A549 (cell line): ENCODE data around the gene GPX6. TPM values are rescaled to one million over a fixed set of nuclear protein-coding genes. Genes with fewer than 3 reads are reported as not detected.

Source experiments
- ATAC-seq, 2 experiments: fragments of 200-7000 bp in 1 of 2; fragments of >200 bp in 1 of 2; cut with Nextera tagmentation in 1 of 2; cut with Tn5 transposase in 1 of 2; 3 replicates each; pipeline versions ENCODE4 v1.8.0 to v1.9.1; 2018 to 2020; ENCODE audit warnings: mild to moderate bottlenecking in 1 of 2, moderate library complexity in 1 of 2
- CTCF ChIA-PET: fragments of 300-600 bp; sonication (Branson Sonifier 250); formaldehyde crosslinking; extraction: SDS; loops from one replicate; lab custom pipeline; 2021; ENCODE audit warnings: antibody characterized with exemption, inconsistent platforms; lab: Yijun Ruan, JAX
- POLR2A ChIA-PET: fragments of 350-600 bp; formaldehyde crosslinking; extraction: SDS; loops from one replicate; lab custom pipeline; 2021; ENCODE audit warnings: antibody characterized with exemption, inconsistent platforms; lab: Yijun Ruan, JAX
- DNase-seq, 2 experiments: peaks; one replicate each; pipeline versions ENCODE4 v3.0.0 to v3.0.0-alpha.2; 2011 to 2016; ENCODE audit warnings: low read depth in 1 of 2, low spot score in 1 of 2
- FAIRE-seq: peaks from 2 replicates; lab custom pipeline; 2011; peaks lifted over from hg19 to GRCh38; lab: Jason Lieb, UNC
- H3K27ac ChIP-seq, 2 experiments: fragments of >200 bp; sonication (Bioruptor Twin); formaldehyde crosslinking; 3 replicates each; pipeline ENCODE4 v1.5.1; 2016 to 2017
- H3K4me1 ChIP-seq: fragments of >200 bp; sonication (Bioruptor Twin); formaldehyde crosslinking; 3 replicates; pipeline ENCODE4 v1.6.1; 2016
- H3K4me2 ChIP-seq: fragments of >200 bp; sonication (Bioruptor Twin); formaldehyde crosslinking; 3 replicates; pipeline ENCODE4 v1.6.1; 2016
- H3K4me3 ChIP-seq: fragments of >200 bp; sonication (Bioruptor Twin); formaldehyde crosslinking; 3 replicates; pipeline ENCODE4 v1.5.1; 2016
- H3K9me3 ChIP-seq: fragments of >200 bp; sonication (Bioruptor Twin); formaldehyde crosslinking; 3 replicates; pipeline ENCODE4 v1.6.1; 2016
- CBX8 ChIP-seq: fragments of 200-600 bp; sonication (generic); IDR thresholded peaks from 2 replicates; pipeline ENCODE4 v1.6.1; 2016
- CHD2 ChIP-seq: fragments of 150-350 bp; IDR thresholded peaks from 2 replicates; pipeline ENCODE4 v1.6.1; 2014; ENCODE audit warnings: low read length; ENCODE audit not compliant: partially characterized antibody
- CHD4 ChIP-seq: fragments of 200-600 bp; sonication (generic); IDR thresholded peaks from 2 replicates; pipeline ENCODE4 v1.6.1; 2016; ENCODE audit warnings: antibody characterized with exemption, mild to moderate bottlenecking, borderline replicate concordance
- EHMT2 ChIP-seq: fragments of 200-600 bp; sonication (generic); IDR thresholded peaks from 2 replicates; pipeline ENCODE4 v1.6.1; 2016; ENCODE audit warnings: antibody characterized with exemption, low read depth, mild to moderate bottlenecking, moderate library complexity
- FOSB ChIP-seq: fragments of 250-450 bp; sonication (Bioruptor Pico); IDR thresholded peaks from 2 replicates; pipeline ENCODE4 v1.5.0; 2020; ENCODE audit warnings: mild to moderate bottlenecking, moderate library complexity
- HEYL ChIP-seq: fragments of 250-450 bp; sonication (Bioruptor Pico); IDR thresholded peaks from 2 replicates; pipeline ENCODE4 v1.8.0; 2021; ENCODE audit warnings: mild to moderate bottlenecking, moderate library complexity
- KDM1A ChIP-seq: fragments of 200-600 bp; sonication (generic); IDR thresholded peaks from 2 replicates; pipeline ENCODE4 v1.6.1; 2016; ENCODE audit warnings: low read depth, mild to moderate bottlenecking
- NFE2L2 ChIP-seq: fragments of 150-350 bp; conservative IDR thresholded peaks from 2 replicates; pipeline ENCODE4 v1.6.1; 2014; ENCODE audit warnings: low read length
- NR3C1 ChIP-seq: fragments of >200 bp; sonication (Bioruptor Twin); formaldehyde crosslinking; IDR thresholded peaks from 3 replicates; pipeline ENCODE4 v1.6.1; 2017
- RAD21 ChIP-seq, 2 experiments: fragments of >200 bp in 1 of 2; sonication (Bioruptor Twin) in 1 of 2; formaldehyde crosslinking in 1 of 2; IDR thresholded peaks in 1 of 2; conservative IDR thresholded peaks in 1 of 2; 2 replicates in 1 of 2; 3 replicates in 1 of 2; pipeline ENCODE4 v1.6.1; 2012 to 2018; ENCODE audit warnings: inconsistent platforms in 1 of 2
- RCOR1 ChIP-seq: fragments of 150-350 bp; IDR thresholded peaks from 2 replicates; pipeline ENCODE4 v1.6.1; 2014; ENCODE audit warnings: antibody characterized with exemption, low read length, low read depth
- SMC3 ChIP-seq: fragments of >200 bp; sonication (Bioruptor Twin); formaldehyde crosslinking; IDR thresholded peaks from 3 replicates; pipeline ENCODE4 v1.6.1; 2018; ENCODE audit warnings: inconsistent platforms
- TFCP2L1 ChIP-seq: fragments of 250-450 bp; sonication (Bioruptor Pico); IDR thresholded peaks from 2 replicates; pipeline ENCODE4 v1.5.0; 2021; ENCODE audit warnings: mild to moderate bottlenecking
- ZFP36 ChIP-seq: fragments of 450-650 bp; IDR thresholded peaks from 2 replicates; pipeline ENCODE4 v1.6.1; 2014; ENCODE audit warnings: borderline replicate concordance; ENCODE audit not compliant: partially characterized antibody
- ZSCAN20 ChIP-seq: fragments of 250-450 bp; sonication (Bioruptor Pico); IDR thresholded peaks from 2 replicates; pipeline ENCODE4 v1.8.0; 2022; ENCODE audit warnings: mild to moderate bottlenecking, moderate library complexity
- WGBS: methylation state at CpG from one replicate; pipeline ENCODE4 v1.1.6; 2017; ENCODE audit errors: missing lambda C conversion rate; 5-methylcytosine and 5-hydroxymethylcytosine counted together
- polyA minus RNA-seq: library from RNA; depleted of rRNA, polyadenylated mRNA; stranded (reverse); fragments of >200 nt; gene quantifications from 2 replicates; pipeline ENCODE4 v1.2.3, GENCODE V29; 2011; rRNA and poly(A)+ RNA removed
- polyA plus RNA-seq, 4 experiments: library from polyadenylated mRNA; depleted of rRNA in 3 of 4; stranded (reverse); fragments of >200 nt; fragmentation: RNase III in 1 of 4; extraction: RNeasy Plus Mini Kit Qiagen cat#74134 plus additional on column Dnase treatment in 1 of 4; gene quantifications; 2 replicates in 3 of 4; 3 replicates in 1 of 4; pipeline ENCODE4 v1.2.3, GENCODE V29; 2011 to 2017
- TF ChIP-seq, protein P1 (sequence below): fragments of >200 bp; sonication (Bioruptor Twin); formaldehyde crosslinking; IDR thresholded peaks from 3 replicates; pipeline ENCODE4 v1.5.1; 2016
- TF ChIP-seq, protein P2 (sequence below): IDR thresholded peaks from 2 replicates; pipeline ENCODE4 v1.6.1; 2012
- TF ChIP-seq, protein P3 (sequence below): IDR thresholded peaks from 2 replicates; pipeline ENCODE4 v1.6.1; 2012
- TF ChIP-seq, protein P4 (sequence below): fragments of 200-600 bp; sonication (generic); IDR thresholded peaks from 2 replicates; pipeline ENCODE4 v1.6.1; 2016; ENCODE audit warnings: antibody characterized with exemption, mild to moderate bottlenecking, moderate library complexity

GPX6 gene, protein sequence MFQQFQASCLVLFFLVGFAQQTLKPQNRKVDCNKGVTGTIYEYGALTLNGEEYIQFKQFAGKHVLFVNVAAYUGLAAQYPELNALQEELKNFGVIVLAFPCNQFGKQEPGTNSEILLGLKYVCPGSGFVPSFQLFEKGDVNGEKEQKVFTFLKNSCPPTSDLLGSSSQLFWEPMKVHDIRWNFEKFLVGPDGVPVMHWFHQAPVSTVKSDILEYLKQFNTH
- polyA plus RNA-seq (2011; rRNA removed) (not detected in 2 replicates), polyA plus RNA-seq (2017; fragmentation: RNase III; extraction: RNeasy Plus Mini Kit Qiagen cat#74134 plus additional on column Dnase treatment) (not detected in 3 replicates), polyA minus RNA-seq (not detected in 2 replicates)
- not detected in 2 replicates for polyA plus RNA-seq (2012; cell fraction: cytosol; rRNA removed)
- not detected in 2 replicates for polyA plus RNA-seq (2012; cell fraction: nucleus; rRNA removed)

DNA sequence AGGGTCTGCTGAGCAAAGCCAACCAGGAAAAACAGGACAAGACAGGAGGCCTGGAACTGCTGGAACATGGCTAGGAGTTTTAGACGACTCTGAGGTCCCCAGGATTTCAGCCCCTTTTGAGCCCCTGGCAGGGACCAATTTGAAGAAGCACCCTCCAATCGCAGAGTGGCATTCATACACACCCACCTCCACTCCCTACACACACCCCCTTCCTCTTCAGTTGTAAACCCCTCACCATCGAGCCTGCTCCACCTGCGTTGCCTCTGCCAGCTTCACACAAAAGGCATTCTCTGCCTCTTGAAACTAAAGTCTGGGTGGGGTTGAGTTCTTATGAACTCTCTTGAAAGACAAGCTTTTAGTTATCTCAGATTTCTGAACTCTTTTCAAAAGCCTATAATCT lies at the start of gene GPX6:
TSS of gene GPX6 (minus strand) at position 118 of the 400 bp plus-strand sequence. CDS start at position 68, 50 bp downstream.
- Histone ChIP-seq H3K4me2 (no peak within 1 kb of the TSS), H3K9me3 (no peaks in the 10 kb centered on the region), H3K27ac (no peak within 1 kb of the TSS), H3K4me1 (no peaks in the 10 kb centered on the region), H3K4me3 (no peak within 1 kb of the TSS)
- CTCF ChIA-PET, result interaction anchor here (0.7 kb wide), 1 partner anchor 27 kb away, joined by 3 read pairs; no protein-coding TSS in a partner anchor
- WGBS, result 24% methylated on average over 4 of the region's 4 CpGs
- TF ChIP-seq EHMT2 (no peak), SMC3 (no peak), TFCP2L1 (no peak), FOSB (CRISPR knock-in tag) (no peak), NFE2L2 (no peak), CHD2 (no peak), KDM1A (no peak), HEYL (no peak), RAD21 (conservative IDR thresholded peaks at IDR 0.05 in 1 of 2, IDR thresholded peaks at IDR 0.05 in 1 of 2) (no peak), NR3C1 (no peak), CHD4 (no peak), ZFP36 (no peak), RCOR1 (no peak), ZSCAN20 (CRISPR knock-in tag) (no peak), CBX8 (no peak)
- TF ChIP-seq, protein P1, sequence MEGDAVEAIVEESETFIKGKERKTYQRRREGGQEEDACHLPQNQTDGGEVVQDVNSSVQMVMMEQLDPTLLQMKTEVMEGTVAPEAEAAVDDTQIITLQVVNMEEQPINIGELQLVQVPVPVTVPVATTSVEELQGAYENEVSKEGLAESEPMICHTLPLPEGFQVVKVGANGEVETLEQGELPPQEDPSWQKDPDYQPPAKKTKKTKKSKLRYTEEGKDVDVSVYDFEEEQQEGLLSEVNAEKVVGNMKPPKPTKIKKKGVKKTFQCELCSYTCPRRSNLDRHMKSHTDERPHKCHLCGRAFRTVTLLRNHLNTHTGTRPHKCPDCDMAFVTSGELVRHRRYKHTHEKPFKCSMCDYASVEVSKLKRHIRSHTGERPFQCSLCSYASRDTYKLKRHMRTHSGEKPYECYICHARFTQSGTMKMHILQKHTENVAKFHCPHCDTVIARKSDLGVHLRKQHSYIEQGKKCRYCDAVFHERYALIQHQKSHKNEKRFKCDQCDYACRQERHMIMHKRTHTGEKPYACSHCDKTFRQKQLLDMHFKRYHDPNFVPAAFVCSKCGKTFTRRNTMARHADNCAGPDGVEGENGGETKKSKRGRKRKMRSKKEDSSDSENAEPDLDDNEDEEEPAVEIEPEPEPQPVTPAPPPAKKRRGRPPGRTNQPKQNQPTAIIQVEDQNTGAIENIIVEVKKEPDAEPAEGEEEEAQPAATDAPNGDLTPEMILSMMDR, result no peak
- TF ChIP-seq, protein P2, sequence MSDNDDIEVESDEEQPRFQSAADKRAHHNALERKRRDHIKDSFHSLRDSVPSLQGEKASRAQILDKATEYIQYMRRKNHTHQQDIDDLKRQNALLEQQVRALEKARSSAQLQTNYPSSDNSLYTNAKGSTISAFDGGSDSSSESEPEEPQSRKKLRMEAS, result no peak
- TF ChIP-seq, protein P3, sequence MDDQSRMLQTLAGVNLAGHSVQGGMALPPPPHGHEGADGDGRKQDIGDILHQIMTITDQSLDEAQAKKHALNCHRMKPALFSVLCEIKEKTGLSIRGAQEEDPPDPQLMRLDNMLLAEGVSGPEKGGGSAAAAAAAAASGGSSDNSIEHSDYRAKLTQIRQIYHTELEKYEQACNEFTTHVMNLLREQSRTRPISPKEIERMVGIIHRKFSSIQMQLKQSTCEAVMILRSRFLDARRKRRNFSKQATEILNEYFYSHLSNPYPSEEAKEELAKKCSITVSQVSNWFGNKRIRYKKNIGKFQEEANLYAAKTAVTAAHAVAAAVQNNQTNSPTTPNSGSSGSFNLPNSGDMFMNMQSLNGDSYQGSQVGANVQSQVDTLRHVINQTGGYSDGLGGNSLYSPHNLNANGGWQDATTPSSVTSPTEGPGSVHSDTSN, result no peak
- TF ChIP-seq, protein P4, sequence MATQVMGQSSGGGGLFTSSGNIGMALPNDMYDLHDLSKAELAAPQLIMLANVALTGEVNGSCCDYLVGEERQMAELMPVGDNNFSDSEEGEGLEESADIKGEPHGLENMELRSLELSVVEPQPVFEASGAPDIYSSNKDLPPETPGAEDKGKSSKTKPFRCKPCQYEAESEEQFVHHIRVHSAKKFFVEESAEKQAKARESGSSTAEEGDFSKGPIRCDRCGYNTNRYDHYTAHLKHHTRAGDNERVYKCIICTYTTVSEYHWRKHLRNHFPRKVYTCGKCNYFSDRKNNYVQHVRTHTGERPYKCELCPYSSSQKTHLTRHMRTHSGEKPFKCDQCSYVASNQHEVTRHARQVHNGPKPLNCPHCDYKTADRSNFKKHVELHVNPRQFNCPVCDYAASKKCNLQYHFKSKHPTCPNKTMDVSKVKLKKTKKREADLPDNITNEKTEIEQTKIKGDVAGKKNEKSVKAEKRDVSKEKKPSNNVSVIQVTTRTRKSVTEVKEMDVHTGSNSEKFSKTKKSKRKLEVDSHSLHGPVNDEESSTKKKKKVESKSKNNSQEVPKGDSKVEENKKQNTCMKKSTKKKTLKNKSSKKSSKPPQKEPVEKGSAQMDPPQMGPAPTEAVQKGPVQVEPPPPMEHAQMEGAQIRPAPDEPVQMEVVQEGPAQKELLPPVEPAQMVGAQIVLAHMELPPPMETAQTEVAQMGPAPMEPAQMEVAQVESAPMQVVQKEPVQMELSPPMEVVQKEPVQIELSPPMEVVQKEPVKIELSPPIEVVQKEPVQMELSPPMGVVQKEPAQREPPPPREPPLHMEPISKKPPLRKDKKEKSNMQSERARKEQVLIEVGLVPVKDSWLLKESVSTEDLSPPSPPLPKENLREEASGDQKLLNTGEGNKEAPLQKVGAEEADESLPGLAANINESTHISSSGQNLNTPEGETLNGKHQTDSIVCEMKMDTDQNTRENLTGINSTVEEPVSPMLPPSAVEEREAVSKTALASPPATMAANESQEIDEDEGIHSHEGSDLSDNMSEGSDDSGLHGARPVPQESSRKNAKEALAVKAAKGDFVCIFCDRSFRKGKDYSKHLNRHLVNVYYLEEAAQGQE, result no peak
- no peak for FAIRE-seq
- no peak for DNase-seq
- no peak for ATAC-seq
- POLR2A ChIA-PET, result no interaction called here
